ENCODE results near the gene LGALS3BP.

LGALS3BP gene

GRCh38 chr17:78995022-78995760 is 15.5 kb upstream of the LGALS3BP start:
- no peak overlapping the region for H3K4me2 ChIP-seq (ENCODE audit: low read length)
- no peak overlapping the region for H3K27ac ChIP-seq (ENCODE audit: low read depth, low read length)
- WGBS (ENCODE audit: extremely low coverage, insufficient coverage, insufficient read length): no CpG with 5 or more reads among the region's 34 CpGs
- H2BK120ac ChIP-seq (ENCODE audit: insufficient read depth, low read length, poor library complexity): no peak overlapping the region
- H4K91ac ChIP-seq (ENCODE audit: low read depth, low read length): no peak overlapping the region
- H2AFZ ChIP-seq (ENCODE audit: insufficient read depth, low read length, poor library complexity): no peak overlapping the region
- H4K8ac ChIP-seq (ENCODE audit: low read depth, low read length): no peak overlapping the region
- no peaks in the 10 kb centered on the region for H3K27me3 ChIP-seq (ENCODE audit: insufficient read depth, low read length)
- H3K23ac ChIP-seq (ENCODE audit: low read length): no peak overlapping the region
- H4K12ac ChIP-seq (ENCODE audit: low read depth, low read length): no peak overlapping the region
- H3K9ac ChIP-seq (ENCODE audit: low read length): no peak overlapping the region
- H2AK5ac ChIP-seq (ENCODE audit: low read length): no peak overlapping the region
- H3K79me1 ChIP-seq (ENCODE audit: low read length): no peaks in the 10 kb centered on the region
- peaks cover 7% of the 10 kb centered on the region for H3K9me3 ChIP-seq (ENCODE audit: insufficient read depth, low read depth, low read length)
- no peak overlapping the region for H2BK12ac ChIP-seq (ENCODE audit: low read length)
- H3K36me3 ChIP-seq (ENCODE audit: control insufficient read depth in 1 of 2, insufficient read depth in 2 of 2, low read length in 2 of 2): peaks cover 87 to 90% of the 10 kb centered on the region in 2 experiments
- DNase-seq: no peak
- no peak overlapping the region for H2BK5ac ChIP-seq (ENCODE audit: low read depth, low read length, poor library complexity)
- H3K79me2 ChIP-seq (ENCODE audit: control insufficient read depth, insufficient read depth, low read length, poor library complexity): no peaks in the 10 kb centered on the region
- H3K4me1 ChIP-seq (ENCODE audit: control insufficient read depth in 1 of 2, insufficient read depth in 2 of 2, low read length in 2 of 2): no peaks in the 10 kb centered on the region
- H3K4ac ChIP-seq (ENCODE audit: low read depth, low read length): no peak overlapping the region
- H3K14ac ChIP-seq (ENCODE audit: low read length): no peak overlapping the region
- H3K18ac ChIP-seq (ENCODE audit: low read length): no peak overlapping the region
- no peak overlapping the region for H3K4me3 ChIP-seq (ENCODE audit: low read depth, low read length)

DNA sequence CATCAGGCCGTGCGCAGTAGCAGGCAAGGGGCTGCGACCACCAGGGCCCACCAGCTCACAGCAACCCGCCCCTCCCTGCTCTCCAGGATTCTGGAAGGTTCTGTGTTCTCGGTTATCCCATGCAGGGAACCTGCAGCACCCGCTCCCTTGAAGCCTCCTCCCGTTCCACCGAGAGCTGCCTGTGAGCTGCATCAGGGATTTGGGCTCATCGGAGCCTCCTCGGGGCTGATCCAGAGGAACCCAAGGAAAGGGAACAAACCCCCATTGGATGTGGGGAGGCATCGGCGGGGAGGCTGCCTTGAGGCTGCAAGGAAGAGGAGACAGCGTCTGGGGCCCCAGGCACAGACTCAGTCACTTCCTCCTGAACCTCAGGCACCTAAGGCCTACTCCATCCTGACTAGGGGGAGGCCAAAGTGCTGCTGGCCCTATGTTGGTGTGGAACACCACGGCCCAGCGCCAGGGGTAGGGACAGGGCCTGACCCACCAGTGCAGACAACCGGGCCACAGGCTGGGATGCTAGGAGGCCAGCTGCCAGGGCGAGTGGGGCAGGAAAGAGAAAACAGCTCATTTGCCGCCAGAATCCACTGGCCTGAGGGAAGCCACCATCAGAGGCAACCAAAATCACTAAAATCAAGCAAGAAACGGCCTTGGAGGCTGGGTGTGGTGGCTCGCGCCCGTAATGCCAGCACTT is 14.4 kb upstream of the LGALS3BP start:
- no peak for DNase-seq
- Histone ChIP-seq H3K79me1 (ENCODE audit: low read length) (no peaks in the 10 kb centered on the region), H3K79me2 (ENCODE audit: control insufficient read depth, insufficient read depth, low read length, poor library complexity) (no peaks in the 10 kb centered on the region), H3K18ac (ENCODE audit: low read length) (no peak overlapping the region), H4K8ac (ENCODE audit: low read depth, low read length) (no peak overlapping the region), H3K9me3 (ENCODE audit: insufficient read depth, low read depth, low read length) (peaks cover 7% of the 10 kb centered on the region), H3K23ac (ENCODE audit: low read length) (no peak overlapping the region), H3K36me3 (ENCODE audit: control insufficient read depth in 1 of 2, insufficient read depth in 2 of 2, low read length in 2 of 2) (peaks cover 84% of the 10 kb centered on the region in 2 experiments), H4K91ac (ENCODE audit: low read depth, low read length) (no peak overlapping the region), H3K4me1 (ENCODE audit: control insufficient read depth in 1 of 2, insufficient read depth in 2 of 2, low read length in 2 of 2) (no peaks in the 10 kb centered on the region), H3K4me2 (ENCODE audit: low read length) (no peak overlapping the region), H2BK120ac (ENCODE audit: insufficient read depth, low read length, poor library complexity) (no peak overlapping the region), H3K14ac (ENCODE audit: low read length) (no peak overlapping the region), H4K12ac (ENCODE audit: low read depth, low read length) (no peak overlapping the region), H3K27me3 (ENCODE audit: insufficient read depth, low read length) (no peaks in the 10 kb centered on the region), H3K27ac (ENCODE audit: low read depth, low read length) (no peak overlapping the region), H2AK5ac (ENCODE audit: low read length) (no peak overlapping the region), H3K4ac (ENCODE audit: low read depth, low read length) (no peak overlapping the region), H2BK5ac (ENCODE audit: low read depth, low read length, poor library complexity) (no peak overlapping the region), H3K4me3 (ENCODE audit: low read depth, low read length) (no peak overlapping the region), H2AFZ (ENCODE audit: insufficient read depth, low read length, poor library complexity) (no peak overlapping the region), H3K9ac (ENCODE audit: low read length) (no peak overlapping the region), H2BK12ac (ENCODE audit: low read length) (no peak overlapping the region)
- no CpG with 5 or more reads among the region's 22 CpGs for WGBS (ENCODE audit: extremely low coverage, insufficient coverage, insufficient read length)

DNA sequence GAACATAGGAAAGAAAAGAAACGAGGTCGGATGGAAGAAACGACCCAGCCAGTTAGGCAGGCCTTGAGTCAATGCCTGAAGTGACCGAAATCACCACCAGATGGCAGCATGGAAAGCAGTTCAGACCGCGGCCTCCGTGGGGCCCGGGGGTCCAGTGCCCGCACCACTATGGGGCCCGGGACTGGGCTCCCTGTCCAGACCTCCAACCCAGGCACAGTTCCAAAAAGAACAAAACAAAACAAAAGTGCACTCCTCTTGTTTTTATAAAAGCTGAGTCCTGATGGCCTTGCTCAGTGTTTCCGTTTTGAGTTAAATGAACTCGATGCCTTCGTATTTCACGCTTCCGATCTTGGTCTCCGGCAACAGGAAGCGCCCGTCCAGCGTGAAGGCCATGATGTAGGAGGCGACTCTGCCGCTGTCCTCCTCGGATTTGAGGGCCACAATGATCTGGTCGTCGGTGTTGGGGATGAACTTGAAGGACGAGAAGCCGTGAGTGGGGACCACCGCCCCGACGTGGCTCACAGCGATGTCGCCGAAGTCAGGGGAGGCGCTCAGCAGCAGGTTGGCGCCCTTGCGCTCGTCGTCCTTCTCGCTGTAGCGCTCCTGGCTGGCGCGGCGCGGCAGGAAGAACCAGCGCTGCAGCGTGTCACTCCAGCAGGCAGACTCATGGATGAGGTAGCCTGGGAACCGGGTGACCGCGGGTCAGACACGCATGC is 13.7 kb upstream of the LGALS3BP start:
- WGBS (ENCODE audit: extremely low coverage, insufficient coverage, insufficient read length): no CpG with 5 or more reads among the region's 49 CpGs
- H2BK5ac ChIP-seq (ENCODE audit: low read depth, low read length, poor library complexity): no peak overlapping the region

GRCh38 chr17:78992542-78993212 is 13.0 kb upstream of the LGALS3BP start:
- Histone ChIP-seq H3K4ac (ENCODE audit: low read depth, low read length) (no peak overlapping the region), H2AK5ac (ENCODE audit: low read length) (no peak overlapping the region), H2BK120ac (ENCODE audit: insufficient read depth, low read length, poor library complexity) (no peak overlapping the region), H3K4me2 (ENCODE audit: low read length) (no peak overlapping the region), H3K9me3 (ENCODE audit: insufficient read depth, low read depth, low read length) (peaks cover 7% of the 10 kb centered on the region), H4K8ac (ENCODE audit: low read depth, low read length) (no peak overlapping the region), H3K27me3 (ENCODE audit: insufficient read depth, low read length) (no peaks in the 10 kb centered on the region), H3K23ac (ENCODE audit: low read length) (no peak overlapping the region), H3K79me1 (ENCODE audit: low read length) (peaks cover 3% of the 10 kb centered on the region), H3K4me3 (ENCODE audit: low read depth, low read length) (no peak overlapping the region), H3K4me1 (ENCODE audit: control insufficient read depth in 1 of 2, insufficient read depth in 2 of 2, low read length in 2 of 2) (peaks cover 5 to 6% of the 10 kb centered on the region in 2 experiments), H3K14ac (ENCODE audit: low read length) (no peak overlapping the region), H3K9ac (ENCODE audit: low read length) (no peak overlapping the region), H4K12ac (ENCODE audit: low read depth, low read length) (no peak overlapping the region), H2AFZ (ENCODE audit: insufficient read depth, low read length, poor library complexity) (no peak overlapping the region), H3K36me3 (ENCODE audit: control insufficient read depth in 1 of 2, insufficient read depth in 2 of 2, low read length in 2 of 2) (peaks cover 70 to 71% of the 10 kb centered on the region in 2 experiments), H2BK12ac (ENCODE audit: low read length) (no peak overlapping the region), H3K79me2 (ENCODE audit: control insufficient read depth, insufficient read depth, low read length, poor library complexity) (no peaks in the 10 kb centered on the region), H4K91ac (ENCODE audit: low read depth, low read length) (no peak overlapping the region), H2BK5ac (ENCODE audit: low read depth, low read length, poor library complexity) (no peak overlapping the region), H3K18ac (ENCODE audit: low read length) (no peak overlapping the region), H3K27ac (ENCODE audit: low read depth, low read length) (no peak overlapping the region)
- DNase-seq: no peak
- no CpG with 5 or more reads among the region's 12 CpGs for WGBS (ENCODE audit: extremely low coverage, insufficient coverage, insufficient read length)

More for the DNA sequence above, 13.7 kb upstream of the LGALS3BP start:
- Histone ChIP-seq H3K14ac (ENCODE audit: low read length) (no peak overlapping the region), H3K4me2 (ENCODE audit: low read length) (no peak overlapping the region), H3K79me1 (ENCODE audit: low read length) (no peaks in the 10 kb centered on the region), H4K8ac (ENCODE audit: low read depth, low read length) (no peak overlapping the region), H3K27me3 (ENCODE audit: insufficient read depth, low read length) (no peaks in the 10 kb centered on the region), H3K23ac (ENCODE audit: low read length) (no peak overlapping the region), H2AFZ (ENCODE audit: insufficient read depth, low read length, poor library complexity) (no peak overlapping the region), H3K4ac (ENCODE audit: low read depth, low read length) (no peak overlapping the region), H2BK120ac (ENCODE audit: insufficient read depth, low read length, poor library complexity) (no peak overlapping the region), H3K9me3 (ENCODE audit: insufficient read depth, low read depth, low read length) (peaks cover 7% of the 10 kb centered on the region), H2BK12ac (ENCODE audit: low read length) (no peak overlapping the region), H3K27ac (ENCODE audit: low read depth, low read length) (no peak overlapping the region), H3K79me2 (ENCODE audit: control insufficient read depth, insufficient read depth, low read length, poor library complexity) (no peaks in the 10 kb centered on the region), H3K9ac (ENCODE audit: low read length) (no peak overlapping the region), H3K4me1 (ENCODE audit: control insufficient read depth in 1 of 2, insufficient read depth in 2 of 2, low read length in 2 of 2) (no peaks in the 10 kb centered on the region), H4K91ac (ENCODE audit: low read depth, low read length) (no peak overlapping the region), H3K4me3 (ENCODE audit: low read depth, low read length) (no peak overlapping the region), H3K18ac (ENCODE audit: low read length) (no peak overlapping the region), H2AK5ac (ENCODE audit: low read length) (no peak overlapping the region), H3K36me3 (ENCODE audit: control insufficient read depth in 1 of 2, insufficient read depth in 2 of 2, low read length in 2 of 2) (peaks cover 77% of the 10 kb centered on the region in 2 experiments), H4K12ac (ENCODE audit: low read depth, low read length) (no peak overlapping the region)
- DNase-seq: peak; percentile 49 to 75

Measured in trophoblast cell (in vitro differentiated cells and primary cell).